MV-4-11 (cell line): Measurements from ENCODE around the gene LRATD1.
"Not testable (repeated sequence)": the region's sequence is repeated elsewhere in the genome, so short reads cannot be mapped to it uniquely, and the experiment has no call there.

ENCODE experiments used
- DNase-seq: peaks from one replicate; lab custom pipeline; 2025; lab: John Stamatoyannopoulos, UW

LRATD1 gene

GRCh38 chr2:14632133-14632936 is at the start of gene LRATD1:
Gene LRATD1, plus strand, starts transcription at chr2:14632717. Its CDS starts 1,263 bp downstream, at chr2:14633980.
- DNase-seq: no peak

GRCh38 chr2:14583059-14583458 is 49.5 kb upstream of the LRATD1 start:
- no peak for DNase-seq

- no peak for DNase-seq
These were observed 48.7 kb upstream of the LRATD1 start for GRCh38 chr2:14583802-14584201.

- DNase-seq: no peak
These were observed 45.4 kb upstream of the LRATD1 start for GRCh38 chr2:14587119-14587518.

- DNase-seq: no peak
These were observed 31.3 kb upstream of the LRATD1 start for GRCh38 chr2:14601156-14601770.

- no peak for DNase-seq
These were observed 30.2 kb upstream of the LRATD1 start for GRCh38 chr2:14602309-14602708.

GRCh38 chr2:14603676-14604075 is 28.8 kb upstream of the LRATD1 start:
- DNase-seq: peak; percentile 34

- no peak for DNase-seq
These were observed 24.3 kb upstream of the LRATD1 start for GRCh38 chr2:14608245-14608644.

GRCh38 chr2:14614017-14614416 is 18.5 kb upstream of the LRATD1 start:
- DNase-seq: no peak

- DNase-seq: no peak
These were observed 17.4 kb upstream of the LRATD1 start for GRCh38 chr2:14615121-14615520.

GRCh38 chr2:14615760-14616159 is 16.8 kb upstream of the LRATD1 start:
- no peak for DNase-seq

GRCh38 chr2:14616342-14616741 is 16.2 kb upstream of the LRATD1 start:
- no peak for DNase-seq

GRCh38 chr2:14616950-14617349 is 15.6 kb upstream of the LRATD1 start:
- no peak for DNase-seq

GRCh38 chr2:14619441-14619840 is 13.1 kb upstream of the LRATD1 start:
- no peak for DNase-seq

GRCh38 chr2:14621114-14621513 is 11.4 kb upstream of the LRATD1 start:
- DNase-seq: no peak

GRCh38 chr2:14621906-14622549 is 10.5 kb upstream of the LRATD1 start:
- no peak for DNase-seq

GRCh38 chr2:14622550-14622939 is 10.0 kb upstream of the LRATD1 start:
- not testable (repeated sequence) for DNase-seq

- DNase-seq: no peak
These were observed 9.3 kb upstream of the LRATD1 start for GRCh38 chr2:14623237-14623636.

- no peak for DNase-seq
These were observed 5.6 kb upstream of the LRATD1 start for GRCh38 chr2:14626873-14627272.

- no peak for DNase-seq
These were observed 3.6 kb upstream of the LRATD1 start for GRCh38 chr2:14628901-14629300.

- DNase-seq: no peak
These were observed 994 bp upstream of the LRATD1 start for GRCh38 chr2:14631406-14632040.

- no peak for DNase-seq
These were observed 544 bp downstream of the LRATD1 start for GRCh38 chr2:14633061-14633460.
